Central memory CD8-positive, alpha-beta T cell (primary cell): Measurements from ENCODE around the gene RXRG.
A peak's percentile ranks its signal among the peaks of the same experiment; 100 is the strongest.

ENCODE experiments used
- ATAC-seq: fragments of 150-1000 bp; cut with Tn5 transposase; replicated peaks from 2 replicates; pipeline ENCODE4 v1.10.0; 2022; ENCODE audit warnings: mild to moderate bottlenecking, moderate FRiP score, moderate number of reproducible peaks; ENCODE audit not compliant: poor library complexity, severe bottlenecking; ENCODE audit errors: extremely low read depth
- DNase-seq, 2 donors: peaks; one replicate each; pipeline ENCODE4 v3.0.0; 2021; ENCODE audit warnings: low spot score in 2 of 2
- H3K27ac Mint-ChIP-seq: one replicate; pipeline ENCODE4 v1.8.0; 2022; ENCODE audit warnings: low read depth, mild to moderate bottlenecking, moderate library complexity, mixed read lengths
- H3K27me3 Mint-ChIP-seq: one replicate; pipeline ENCODE4 v1.8.0; 2022; ENCODE audit warnings: mixed read lengths
- H3K36me3 Mint-ChIP-seq: one replicate; pipeline ENCODE4 v1.8.0; 2022; ENCODE audit warnings: mild to moderate bottlenecking, moderate library complexity, mixed read lengths; ENCODE audit not compliant: insufficient read depth
- H3K4me1 Mint-ChIP-seq: one replicate; pipeline ENCODE4 v1.8.0; 2022; ENCODE audit warnings: mixed read lengths
- H3K4me3 Mint-ChIP-seq: one replicate; pipeline ENCODE4 v1.8.0; 2022; ENCODE audit warnings: mild to moderate bottlenecking, moderate library complexity, mixed read lengths
- H3K9me3 Mint-ChIP-seq: one replicate; pipeline ENCODE4 v1.8.0; 2022; ENCODE audit warnings: mixed read lengths

Gene RXRG

DNA sequence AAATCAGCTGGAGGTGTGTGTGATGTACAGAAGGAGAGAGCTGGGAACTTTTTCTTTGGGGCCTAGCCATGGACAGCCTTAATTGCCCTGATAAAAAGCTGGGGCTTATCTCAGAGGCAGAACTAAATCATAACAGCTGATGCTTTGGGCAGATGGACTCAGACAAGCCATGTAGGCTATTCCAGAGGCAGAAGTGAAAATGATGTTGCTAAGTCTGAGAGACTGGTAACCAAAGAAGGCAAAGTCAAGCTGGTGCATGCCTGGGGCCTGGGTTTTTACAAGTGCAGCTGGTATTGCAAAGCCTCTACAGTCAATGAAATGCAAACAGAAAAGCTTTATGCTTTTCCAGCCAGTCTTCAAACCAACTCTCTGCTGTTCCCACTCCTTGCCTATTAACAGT lies 49.4 kb downstream of the RXRG start:
- Mint-ChIP-seq H3K4me1 (peaks cover 11% of the 10 kb centered on the region), H3K9me3 (no peaks in the 10 kb centered on the region), H3K36me3 (peaks cover 5% of the 10 kb centered on the region), H3K4me3 (no peak overlapping the region), H3K27ac (no peak overlapping the region), H3K27me3 (peaks cover 67% of the 10 kb centered on the region)
- ATAC-seq (no peak), DNase-seq (no peak)

DNA sequence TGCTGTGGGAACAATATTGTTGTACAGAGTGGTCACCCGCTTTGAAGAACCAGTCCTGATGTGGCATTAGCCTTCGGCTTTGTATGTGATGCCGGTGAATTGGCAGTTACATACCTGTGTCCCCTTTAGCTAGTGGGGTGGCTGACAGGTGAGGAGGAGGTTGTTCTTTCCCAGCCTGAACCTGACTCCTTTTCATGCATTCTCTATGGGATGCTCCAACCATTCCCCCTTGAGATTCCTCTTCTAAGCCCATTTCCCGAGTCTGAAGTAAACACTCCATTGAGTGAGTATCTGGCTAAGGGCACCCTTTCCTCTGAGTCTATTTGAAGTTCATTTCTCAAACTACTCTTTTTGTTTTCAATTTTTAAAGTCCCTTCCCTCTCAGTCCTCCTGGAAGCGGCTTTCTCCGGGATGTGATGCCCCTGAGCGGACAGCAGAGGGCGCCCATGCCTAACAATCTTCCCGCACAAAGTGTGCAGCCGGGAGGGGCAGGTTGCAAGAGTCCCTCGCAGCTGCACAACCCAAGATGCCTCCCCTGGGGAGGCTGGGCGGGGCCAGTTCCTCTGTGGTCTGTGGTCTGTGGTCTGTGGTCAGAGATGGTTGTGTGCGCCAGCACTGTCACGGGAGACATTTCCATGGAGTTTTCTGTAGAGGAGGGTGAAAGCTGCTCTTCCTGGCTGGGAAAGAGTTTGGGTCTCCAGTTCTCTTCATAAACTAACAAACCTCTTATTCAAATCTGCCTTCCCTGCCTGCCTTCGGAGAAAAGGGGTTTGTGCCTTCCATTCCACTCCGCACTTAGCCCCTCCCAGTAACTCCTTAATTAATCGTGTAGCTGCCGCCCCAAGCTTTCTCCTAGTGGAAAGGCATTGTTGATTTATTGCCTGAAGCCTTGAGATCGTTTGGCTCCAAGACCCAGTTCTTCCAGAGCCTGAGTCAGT lies 52.0 kb downstream of the RXRG start:
- Mint-ChIP-seq H3K27ac (peak overlapping the region; percentile 88), H3K4me3 (peak overlapping the region; percentile 67), H3K36me3 (peaks cover 5% of the 10 kb centered on the region), H3K4me1 (peaks cover 11% of the 10 kb centered on the region), H3K27me3 (peaks cover 90% of the 10 kb centered on the region), H3K9me3 (no peaks in the 10 kb centered on the region)
- DNase-seq (peak; percentile 83 to 85), ATAC-seq (peak; percentile 98)

- H3K9me3 Mint-ChIP-seq: no peaks in the 10 kb centered on the region
- peaks cover 95% of the 10 kb centered on the region for H3K27me3 Mint-ChIP-seq
- DNase-seq: no peak
- H3K4me1 Mint-ChIP-seq: peaks cover 11% of the 10 kb centered on the region
- no peak overlapping the region for H3K4me3 Mint-ChIP-seq
- H3K27ac Mint-ChIP-seq: no peak overlapping the region
- ATAC-seq: no peak
- peaks cover 5% of the 10 kb centered on the region for H3K36me3 Mint-ChIP-seq
These were observed 55.3 kb downstream of the RXRG start for GRCh38 chr1:165389609-165390008.

- no peaks in the 10 kb centered on the region for H3K9me3 Mint-ChIP-seq
- H3K27me3 Mint-ChIP-seq: peaks cover 94% of the 10 kb centered on the region
- H3K4me1 Mint-ChIP-seq: peaks cover 5% of the 10 kb centered on the region
- H3K36me3 Mint-ChIP-seq: peaks cover 1% of the 10 kb centered on the region
- H3K27ac Mint-ChIP-seq: no peak overlapping the region
- ATAC-seq: no peak
- DNase-seq: no peak
- H3K4me3 Mint-ChIP-seq: no peak overlapping the region
These were observed 57.0 kb downstream of the RXRG start for GRCh38 chr1:165387961-165388360.

DNA sequence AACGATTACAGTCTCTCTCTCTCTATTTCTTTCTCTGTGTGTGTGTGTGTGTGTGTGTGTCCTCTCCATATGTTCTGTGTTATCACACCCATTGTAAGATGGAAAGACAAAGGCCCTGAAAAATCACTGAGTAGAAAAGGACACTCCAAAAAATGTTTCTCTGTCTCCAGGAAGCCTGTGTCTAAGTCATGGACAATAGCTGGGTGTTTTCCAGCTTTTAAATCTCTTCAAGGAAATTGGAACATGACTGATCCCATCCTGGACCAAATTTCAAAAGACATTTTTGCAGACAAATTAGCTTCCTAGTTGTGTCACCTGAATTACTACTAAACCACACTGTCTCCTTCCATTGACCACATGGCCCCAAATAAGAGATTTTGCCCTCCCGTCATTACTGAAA lies 57.4 kb downstream of the RXRG start:
- H3K9me3 Mint-ChIP-seq: no peaks in the 10 kb centered on the region
- H3K4me3 Mint-ChIP-seq: no peak overlapping the region
- peaks cover under 1% of the 10 kb centered on the region for H3K4me1 Mint-ChIP-seq
- no peak for ATAC-seq
- no peak for DNase-seq
- peaks cover 94% of the 10 kb centered on the region for H3K27me3 Mint-ChIP-seq
- no peaks in the 10 kb centered on the region for H3K36me3 Mint-ChIP-seq
- no peak overlapping the region for H3K27ac Mint-ChIP-seq

DNA sequence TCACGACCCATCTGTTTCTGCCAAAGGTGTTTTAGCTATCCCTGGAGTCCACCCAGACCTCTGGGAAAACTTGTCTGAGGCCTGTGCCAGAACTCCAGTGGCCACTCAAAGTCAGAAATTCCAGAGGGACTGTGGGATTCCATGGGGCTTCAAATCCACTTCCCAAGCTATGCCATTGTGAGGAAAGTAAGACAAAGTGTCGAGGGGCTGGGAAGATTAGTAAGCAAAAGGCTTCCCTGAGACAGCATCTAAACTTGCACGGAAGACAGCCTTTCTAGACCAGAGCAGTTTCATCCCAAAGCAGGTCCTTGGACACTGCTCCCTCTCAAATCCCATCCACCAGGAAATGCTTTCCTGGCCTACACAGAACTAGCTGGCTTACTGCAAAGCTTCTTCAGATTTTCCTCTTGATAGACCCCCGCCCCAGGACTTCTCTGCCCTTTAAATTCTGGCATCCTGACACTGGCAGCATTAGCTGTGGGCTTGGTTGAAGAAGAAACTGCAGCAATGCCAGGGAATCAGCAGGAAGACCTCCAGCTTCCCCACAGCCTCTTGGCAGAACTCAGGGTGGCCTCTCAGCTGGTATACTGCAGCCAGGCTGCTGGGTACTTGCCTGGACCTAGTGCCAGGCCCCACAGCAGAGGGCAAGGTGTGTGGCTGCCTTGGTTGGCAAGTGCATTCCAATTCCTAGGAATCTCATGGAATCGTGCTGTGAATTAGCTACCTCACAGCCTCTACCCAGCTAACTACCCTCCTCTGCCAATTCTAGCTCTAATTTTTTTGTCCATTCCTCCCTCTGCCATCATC lies 61.1 kb downstream of the RXRG start:
- Mint-ChIP-seq H3K4me3 (no peak overlapping the region), H3K9me3 (no peaks in the 10 kb centered on the region), H3K4me1 (no peaks in the 10 kb centered on the region), H3K27me3 (peaks cover 82% of the 10 kb centered on the region), H3K27ac (no peak overlapping the region), H3K36me3 (no peaks in the 10 kb centered on the region)
- DNase-seq: no peak
- ATAC-seq: no peak

- Mint-ChIP-seq H3K9me3 (no peaks in the 10 kb centered on the region), H3K27ac (no peak overlapping the region), H3K36me3 (no peaks in the 10 kb centered on the region), H3K27me3 (peaks cover 75% of the 10 kb centered on the region), H3K4me1 (no peaks in the 10 kb centered on the region), H3K4me3 (no peak overlapping the region)
- ATAC-seq (no peak), DNase-seq (no peak)
These were observed 61.9 kb downstream of the RXRG start for GRCh38 chr1:165383067-165383466.

GRCh38 chr1:165381745-165382505 lies 63.0 kb downstream of the RXRG start:
- Mint-ChIP-seq H3K36me3 (no peaks in the 10 kb centered on the region), H3K27ac (no peak overlapping the region), H3K4me1 (peaks cover 2% of the 10 kb centered on the region), H3K27me3 (peaks cover 69% of the 10 kb centered on the region), H3K9me3 (no peaks in the 10 kb centered on the region), H3K4me3 (no peak overlapping the region)
- ATAC-seq: no peak
- DNase-seq: no peak

DNA sequence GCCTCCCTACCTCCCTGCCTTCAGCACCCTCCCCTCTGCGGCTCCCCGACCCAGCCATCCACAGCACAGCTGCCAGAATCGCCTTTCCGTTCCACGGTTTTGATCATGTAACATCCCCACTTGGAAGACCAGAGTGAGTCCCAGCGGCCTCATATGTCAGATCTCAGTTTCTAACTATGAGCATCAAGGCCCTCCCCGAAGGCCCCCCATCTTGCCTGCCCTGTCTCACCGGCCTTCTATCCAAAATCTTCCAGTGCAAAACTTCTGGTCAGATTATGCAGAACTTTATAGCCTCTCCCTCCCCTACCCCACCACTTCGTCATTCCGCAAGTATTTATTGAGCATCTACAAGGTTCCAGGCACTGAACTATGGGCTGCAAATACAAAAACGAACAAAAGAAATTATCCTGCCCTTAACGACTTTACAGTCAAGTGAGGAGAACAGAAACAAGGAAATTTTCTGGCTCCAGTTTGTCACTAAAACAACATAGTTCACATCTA lies 68.1 kb downstream of the RXRG start:
- peaks cover 9% of the 10 kb centered on the region for H3K4me1 Mint-ChIP-seq
- H3K27ac Mint-ChIP-seq: no peak overlapping the region
- ATAC-seq: no peak
- no peaks in the 10 kb centered on the region for H3K9me3 Mint-ChIP-seq
- H3K27me3 Mint-ChIP-seq: peaks cover 71% of the 10 kb centered on the region
- DNase-seq: no peak
- peak overlapping the region; percentile 69 for H3K4me3 Mint-ChIP-seq
- no peaks in the 10 kb centered on the region for H3K36me3 Mint-ChIP-seq

DNA sequence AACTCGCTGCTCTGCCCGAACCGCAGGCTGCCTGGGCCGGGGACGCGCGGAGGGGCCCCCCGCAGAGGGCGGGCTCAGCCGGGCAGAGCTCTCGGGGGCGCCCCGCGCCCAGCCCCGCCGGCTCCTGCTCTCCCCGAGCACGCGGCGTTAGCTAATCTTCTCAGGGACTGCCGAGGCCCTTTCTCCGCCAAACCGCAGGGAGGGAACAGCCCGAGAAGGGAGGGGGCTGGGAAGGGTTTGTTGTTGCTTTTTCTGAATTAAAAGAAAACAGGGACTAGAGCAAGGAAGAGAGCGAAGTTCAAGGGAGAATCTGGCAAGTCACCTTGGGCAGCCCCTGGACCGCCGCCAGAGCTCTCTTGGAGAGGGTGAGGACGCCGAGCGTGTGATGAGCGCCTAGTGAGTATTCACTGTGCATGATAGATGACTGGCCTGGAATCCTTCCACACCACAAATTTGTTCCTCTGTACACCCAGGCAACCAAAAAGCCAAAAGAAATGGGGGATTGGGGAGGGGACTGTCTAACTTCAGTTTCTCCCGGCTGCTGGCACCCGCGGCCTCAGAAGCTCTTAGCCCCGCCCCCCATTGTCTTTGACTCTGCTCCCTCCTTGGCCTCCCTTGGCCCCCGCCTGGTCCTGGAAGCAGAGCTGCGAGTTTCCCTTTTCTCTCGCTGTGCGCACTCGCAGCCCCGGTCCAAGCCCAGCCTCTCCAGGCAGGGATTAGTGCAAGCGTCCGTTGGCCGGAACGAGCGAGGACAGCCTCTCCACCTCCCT lies 68.7 kb downstream of the RXRG start:
- ATAC-seq (peak; percentile 19), DNase-seq (no peak)
- no peaks in the 10 kb centered on the region for H3K36me3 Mint-ChIP-seq
- no peaks in the 10 kb centered on the region for H3K9me3 Mint-ChIP-seq
- peaks cover 71% of the 10 kb centered on the region for H3K27me3 Mint-ChIP-seq
- no peak overlapping the region for H3K27ac Mint-ChIP-seq
- H3K4me1 Mint-ChIP-seq: peaks cover 9% of the 10 kb centered on the region
- H3K4me3 Mint-ChIP-seq: peak overlapping the region; percentile 69

DNA sequence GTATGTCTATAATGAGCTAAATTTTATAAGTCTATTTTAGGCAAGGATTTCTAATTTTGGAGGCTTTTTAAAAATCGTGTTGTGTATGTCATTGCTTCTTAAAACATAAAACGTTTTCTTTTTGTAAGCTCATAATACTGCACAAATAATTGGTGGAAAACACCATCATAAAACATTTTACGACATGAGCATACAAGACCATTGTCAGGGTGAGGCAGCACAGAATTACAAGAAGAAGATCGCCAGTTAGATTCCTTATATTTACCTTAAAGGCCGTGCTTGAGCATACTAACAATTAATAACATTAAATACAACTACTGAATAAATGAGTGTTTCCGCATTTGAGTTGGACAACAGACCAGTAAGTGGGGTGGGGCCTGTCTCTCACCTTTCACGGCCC lies 69.3 kb downstream of the RXRG start:
- Mint-ChIP-seq H3K4me3 (no peak overlapping the region), H3K4me1 (peaks cover 9% of the 10 kb centered on the region), H3K27ac (no peak overlapping the region), H3K36me3 (no peaks in the 10 kb centered on the region), H3K27me3 (peaks cover 71% of the 10 kb centered on the region), H3K9me3 (no peaks in the 10 kb centered on the region)
- DNase-seq (no peak), ATAC-seq (no peak)
